ENCODE data around the gene HGFAC. TPM values are rescaled to one million over a fixed set of nuclear protein-coding genes. Genes with fewer than 3 reads are reported as not detected.

Gene HGFAC
- total RNA-seq, 1 donor from 2014 or later: not detected

GRCh38 chr4:3427134-3427476 lies 14.7 kb upstream of the HGFAC start:
- H3K27ac Mint-ChIP-seq: no peak overlapping the region
- no peaks in the 10 kb centered on the region for H3K36me3 Mint-ChIP-seq (ENCODE audit: low read depth)
- H3K4me3 Mint-ChIP-seq: no peak overlapping the region
- intact Hi-C loops (cut with micrococcal nuclease): no loop called here
- no peaks in the 10 kb centered on the region for H3K9me3 Mint-ChIP-seq
- no peak for DNase-seq
- no peaks in the 10 kb centered on the region for H3K27me3 Mint-ChIP-seq
- H3K4me1 Mint-ChIP-seq: no peaks in the 10 kb centered on the region

- no peak overlapping the region for H3K4me3 Mint-ChIP-seq
- intact Hi-C loops (cut with micrococcal nuclease): no loop called here
- H3K36me3 Mint-ChIP-seq (ENCODE audit: low read depth): no peaks in the 10 kb centered on the region
- no peak overlapping the region for H3K27ac Mint-ChIP-seq
- DNase-seq: no peak
- H3K27me3 Mint-ChIP-seq: no peaks in the 10 kb centered on the region
- H3K9me3 Mint-ChIP-seq: no peaks in the 10 kb centered on the region
- H3K4me1 Mint-ChIP-seq: no peaks in the 10 kb centered on the region
Measured at GRCh38 chr4:3427706-3428446, 13.9 kb upstream of the HGFAC start.

GRCh38 chr4:3429651-3430050 lies 12.1 kb upstream of the HGFAC start:
- Mint-ChIP-seq H3K9me3 (no peaks in the 10 kb centered on the region), H3K4me3 (no peak overlapping the region), H3K27me3 (no peaks in the 10 kb centered on the region), H3K36me3 (ENCODE audit: low read depth) (no peaks in the 10 kb centered on the region), H3K4me1 (no peaks in the 10 kb centered on the region), H3K27ac (no peak overlapping the region)
- intact Hi-C loops (cut with micrococcal nuclease): no loop called here
- no peak for DNase-seq

- H3K27me3 Mint-ChIP-seq: no peaks in the 10 kb centered on the region
- H3K27ac Mint-ChIP-seq: no peak overlapping the region
- no peaks in the 10 kb centered on the region for H3K36me3 Mint-ChIP-seq (ENCODE audit: low read depth)
- H3K4me1 Mint-ChIP-seq: no peaks in the 10 kb centered on the region
- DNase-seq: no peak
- intact Hi-C loops (cut with micrococcal nuclease): no loop called here
- no peaks in the 10 kb centered on the region for H3K9me3 Mint-ChIP-seq
- H3K4me3 Mint-ChIP-seq: no peak overlapping the region
Measured at GRCh38 chr4:3430524-3430923, 11.2 kb upstream of the HGFAC start.

- Mint-ChIP-seq H3K27ac (no peak overlapping the region), H3K4me1 (no peaks in the 10 kb centered on the region), H3K27me3 (no peaks in the 10 kb centered on the region), H3K9me3 (no peaks in the 10 kb centered on the region), H3K36me3 (ENCODE audit: low read depth) (no peaks in the 10 kb centered on the region), H3K4me3 (no peak overlapping the region)
- intact Hi-C loops (cut with micrococcal nuclease): no loop called here
- no peak for DNase-seq
Measured at GRCh38 chr4:3431446-3431993, 10.2 kb upstream of the HGFAC start.

GRCh38 chr4:3432381-3432790 lies 9.4 kb upstream of the HGFAC start:
- Mint-ChIP-seq H3K27ac (no peak overlapping the region), H3K4me3 (no peak overlapping the region), H3K36me3 (ENCODE audit: low read depth) (no peaks in the 10 kb centered on the region), H3K4me1 (no peaks in the 10 kb centered on the region), H3K27me3 (no peaks in the 10 kb centered on the region), H3K9me3 (no peaks in the 10 kb centered on the region)
- DNase-seq: no peak
- intact Hi-C loops (cut with micrococcal nuclease): no loop called here

GRCh38 chr4:3433138-3433869 lies 8.5 kb upstream of the HGFAC start:
- H3K27ac Mint-ChIP-seq: peak overlapping the region; percentile 29
- intact Hi-C loops (cut with micrococcal nuclease): no loop called here
- DNase-seq: no peak
- no peaks in the 10 kb centered on the region for H3K36me3 Mint-ChIP-seq (ENCODE audit: low read depth)
- no peak overlapping the region for H3K4me3 Mint-ChIP-seq
- no peaks in the 10 kb centered on the region for H3K4me1 Mint-ChIP-seq
- no peaks in the 10 kb centered on the region for H3K9me3 Mint-ChIP-seq
- H3K27me3 Mint-ChIP-seq: no peaks in the 10 kb centered on the region

GRCh38 chr4:3434881-3435685 lies 6.7 kb upstream of the HGFAC start:
- H3K27ac Mint-ChIP-seq: no peak overlapping the region

GRCh38 chr4:3435686-3435956 lies 6.1 kb upstream of the HGFAC start:
- Mint-ChIP-seq H3K4me1 (no peaks in the 10 kb centered on the region), H3K27me3 (no peaks in the 10 kb centered on the region), H3K4me3 (no peak overlapping the region), H3K9me3 (no peaks in the 10 kb centered on the region), H3K27ac (no peak overlapping the region), H3K36me3 (ENCODE audit: low read depth) (no peaks in the 10 kb centered on the region)
- no peak for DNase-seq
- intact Hi-C loops (cut with micrococcal nuclease): no loop called here

More at GRCh38 chr4:3434881-3435685, 6.7 kb upstream of the HGFAC start:
- no peaks in the 10 kb centered on the region for H3K9me3 Mint-ChIP-seq
- H3K4me1 Mint-ChIP-seq: no peaks in the 10 kb centered on the region
- H3K4me3 Mint-ChIP-seq: no peak overlapping the region
- no peak for DNase-seq
- H3K36me3 Mint-ChIP-seq (ENCODE audit: low read depth): no peaks in the 10 kb centered on the region
- no peaks in the 10 kb centered on the region for H3K27me3 Mint-ChIP-seq
- intact Hi-C loops (cut with micrococcal nuclease): no loop called here

GRCh38 chr4:3436048-3436797 lies 5.5 kb upstream of the HGFAC start:
- Mint-ChIP-seq H3K27ac (no peak overlapping the region), H3K27me3 (no peaks in the 10 kb centered on the region), H3K9me3 (no peaks in the 10 kb centered on the region), H3K4me3 (no peak overlapping the region), H3K36me3 (ENCODE audit: low read depth) (no peaks in the 10 kb centered on the region), H3K4me1 (no peaks in the 10 kb centered on the region)
- no peak for DNase-seq
- intact Hi-C loops (cut with micrococcal nuclease): no loop called here

- no peak overlapping the region for H3K4me3 Mint-ChIP-seq
- no peaks in the 10 kb centered on the region for H3K36me3 Mint-ChIP-seq (ENCODE audit: low read depth)
- no peaks in the 10 kb centered on the region for H3K27me3 Mint-ChIP-seq
- intact Hi-C loops (cut with micrococcal nuclease): no loop called here
- no peaks in the 10 kb centered on the region for H3K4me1 Mint-ChIP-seq
- DNase-seq: no peak
- no peaks in the 10 kb centered on the region for H3K9me3 Mint-ChIP-seq
- no peak overlapping the region for H3K27ac Mint-ChIP-seq
Measured at GRCh38 chr4:3436798-3437581, 4.8 kb upstream of the HGFAC start.

GRCh38 chr4:3437582-3437936 lies 4.2 kb upstream of the HGFAC start:
- Mint-ChIP-seq H3K27me3 (no peaks in the 10 kb centered on the region), H3K36me3 (ENCODE audit: low read depth) (no peaks in the 10 kb centered on the region), H3K9me3 (no peaks in the 10 kb centered on the region), H3K27ac (no peak overlapping the region), H3K4me1 (no peaks in the 10 kb centered on the region), H3K4me3 (no peak overlapping the region)
- DNase-seq: no peak
- intact Hi-C loops (cut with micrococcal nuclease): no loop called here
